WTC11 (cell line): ENCODE data around the gene ST6GAL1. TPM values are rescaled to one million over a fixed set of nuclear protein-coding genes. Genes with fewer than 3 reads are reported as not detected.
A peak's percentile ranks its signal among the peaks of the same experiment; 100 is the strongest.

Experiments
- ATAC-seq: fragments of 200-7000 bp; cut with Tn5 transposase; 2 replicates; pipeline ENCODE4 v1.10.0; 2021; ENCODE audit warnings: mild to moderate bottlenecking, moderate library complexity
- CTCF ChIA-PET: fragments of 300-600 bp; sonication (Branson Sonifier 250); formaldehyde crosslinking; loops from one replicate; lab custom pipeline; 2021; ENCODE audit warnings: antibody characterized with exemption; lab: Charles Lee
- POLR2A ChIA-PET: fragments of 350-600 bp; sonication (Branson Sonifier 250); formaldehyde crosslinking; loops from one replicate; lab custom pipeline; 2021; ENCODE audit warnings: antibody characterized with exemption; lab: Charles Lee
- DNase-seq: peaks from one replicate; pipeline ENCODE4 v3.0.0; 2021; ENCODE audit warnings: low spot score
- H3K27ac Mint-ChIP-seq: 2 replicates; pipeline ENCODE4 v1.8.0; 2021; ENCODE audit warnings: mixed read lengths
- H3K27me3 Mint-ChIP-seq: 2 replicates; pipeline ENCODE4 v1.8.0; 2021; ENCODE audit warnings: low read depth, mild to moderate bottlenecking, moderate library complexity, mixed read lengths
- H3K36me3 Mint-ChIP-seq: 2 replicates; pipeline ENCODE4 v1.8.0; 2021; ENCODE audit warnings: mixed read lengths
- H3K4me1 Mint-ChIP-seq: 2 replicates; pipeline ENCODE4 v1.8.0; 2022; ENCODE audit warnings: mixed read lengths
- H3K4me3 Mint-ChIP-seq: 2 replicates; pipeline ENCODE4 v1.8.0; 2021; ENCODE audit warnings: mild to moderate bottlenecking, moderate library complexity, mixed read lengths
- H3K9me3 Mint-ChIP-seq: 2 replicates; pipeline ENCODE4 v1.8.0; 2021; ENCODE audit warnings: mixed read lengths
- CREB1 ChIP-seq: sonication (generic); formaldehyde crosslinking; IDR thresholded peaks from 2 replicates; pipeline ENCODE4 v1.8.0; 2023; ENCODE audit warnings: mild to moderate bottlenecking, missing genetic modification reagents
- CREM ChIP-seq: sonication (generic); formaldehyde crosslinking; IDR thresholded peaks from 2 replicates; pipeline ENCODE4 v1.8.1; 2022; ENCODE audit warnings: mild to moderate bottlenecking, missing genetic modification reagents, moderate library complexity
- CTCF ChIP-seq: fragments of 200-600 bp; IDR thresholded peaks from 2 replicates; pipeline ENCODE4 v1.8.0; 2022; ENCODE audit warnings: antibody characterized with exemption
- ESRRA ChIP-seq: sonication (generic); formaldehyde crosslinking; IDR thresholded peaks from 2 replicates; pipeline ENCODE4 v1.8.1; 2022; ENCODE audit warnings: mild to moderate bottlenecking, missing genetic modification reagents, borderline replicate concordance
- GRHL2 ChIP-seq: fragments of 250-450 bp; sonication (Bioruptor Pico); IDR thresholded peaks from 2 replicates; pipeline ENCODE4 v1.8.0; 2022; ENCODE audit warnings: mild to moderate bottlenecking, moderate library complexity; ENCODE audit not compliant: insufficient replicate concordance, severe bottlenecking
- JAZF1 ChIP-seq: fragments of 250-450 bp; sonication (Bioruptor Pico); IDR thresholded peaks from 2 replicates; pipeline ENCODE4 v1.9.0; 2021; ENCODE audit warnings: moderate library complexity, mild to moderate bottlenecking, inconsistent platforms
- JUN ChIP-seq: sonication (generic); formaldehyde crosslinking; IDR thresholded peaks from 2 replicates; pipeline ENCODE4 v1.8.0; 2023; ENCODE audit warnings: mild to moderate bottlenecking, missing genetic modification reagents
- KAT7 ChIP-seq: sonication (generic); formaldehyde crosslinking; IDR thresholded peaks from 2 replicates; pipeline ENCODE4 v1.8.1; 2023; ENCODE audit warnings: missing genetic modification reagents, mild to moderate bottlenecking, borderline replicate concordance
- MXD4 ChIP-seq: fragments of 250-450 bp; sonication (Bioruptor Pico); IDR thresholded peaks from 2 replicates; pipeline ENCODE4 v1.8.0; 2021; ENCODE audit warnings: mild to moderate bottlenecking, moderate library complexity, borderline replicate concordance
- NFATC4 ChIP-seq: fragments of 250-450 bp; sonication (Bioruptor Pico); IDR thresholded peaks from 2 replicates; pipeline ENCODE4 v1.9.0; 2021; ENCODE audit warnings: mild to moderate bottlenecking
- NR2C2 ChIP-seq: sonication (generic); formaldehyde crosslinking; IDR thresholded peaks from 2 replicates; pipeline ENCODE4 v1.8.0; 2022; ENCODE audit warnings: mild to moderate bottlenecking, missing genetic modification reagents
- SMAD3 ChIP-seq: sonication (generic); formaldehyde crosslinking; IDR thresholded peaks from 2 replicates; pipeline ENCODE4 v1.8.0; 2022; ENCODE audit warnings: missing genetic modification reagents, mild to moderate bottlenecking, borderline replicate concordance
- ZNF232 ChIP-seq: sonication (generic); formaldehyde crosslinking; IDR thresholded peaks from 2 replicates; pipeline ENCODE4 v1.8.0; 2022; ENCODE audit warnings: mild to moderate bottlenecking, missing genetic modification reagents
- ZNF281 ChIP-seq: sonication (generic); formaldehyde crosslinking; IDR thresholded peaks from 2 replicates; pipeline ENCODE4 v1.8.0; 2023; ENCODE audit warnings: mild to moderate bottlenecking, missing genetic modification reagents
- ZNF423 ChIP-seq: fragments of 250-450 bp; sonication (Bioruptor Pico); IDR thresholded peaks from 2 replicates; pipeline ENCODE4 v2.1.2; 2022; ENCODE audit warnings: mild to moderate bottlenecking, moderate library complexity
- total RNA-seq: library from RNA; stranded (reverse); gene quantifications from 3 replicates; pipeline ENCODE4 v1.2.3, GENCODE V29; 2021
- TF ChIP-seq, protein P1 (sequence below): fragments of 250-450 bp; sonication (Bioruptor Pico); IDR thresholded peaks from 2 replicates; pipeline ENCODE4 v1.9.0; 2021; ENCODE audit warnings: moderate library complexity, mild to moderate bottlenecking, inconsistent platforms, borderline replicate concordance
- TF ChIP-seq, protein P2 (sequence below): sonication (generic); formaldehyde crosslinking; IDR thresholded peaks from 2 replicates; pipeline ENCODE4 v1.8.1; 2023; ENCODE audit warnings: mild to moderate bottlenecking, missing genetic modification reagents, moderate library complexity
- TF ChIP-seq, protein P3 (sequence below): fragments of 250-450 bp; sonication (Bioruptor Pico); IDR thresholded peaks from 2 replicates; pipeline ENCODE4 v1.9.0; 2021; ENCODE audit warnings: mild to moderate bottlenecking
- TF ChIP-seq, protein P4 (sequence below): sonication (generic); formaldehyde crosslinking; IDR thresholded peaks from 2 replicates; pipeline ENCODE4 v1.8.1; 2022; ENCODE audit warnings: mild to moderate bottlenecking, moderate library complexity, missing genetic modification reagents
- TF ChIP-seq, protein P5 (sequence below): sonication (generic); formaldehyde crosslinking; IDR thresholded peaks from 2 replicates; pipeline ENCODE4 v1.8.1; 2022; ENCODE audit warnings: missing genetic modification reagents, borderline replicate concordance
- TF ChIP-seq, protein P6 (sequence below): sonication (generic); formaldehyde crosslinking; IDR thresholded peaks from 2 replicates; pipeline ENCODE4 v1.8.1; 2022; ENCODE audit warnings: mild to moderate bottlenecking, missing genetic modification reagents, moderate library complexity, borderline replicate concordance
- TF ChIP-seq, protein P7 (sequence below): sonication (generic); formaldehyde crosslinking; IDR thresholded peaks from 2 replicates; pipeline ENCODE4 v1.8.1; 2023; ENCODE audit warnings: mild to moderate bottlenecking, missing genetic modification reagents

ST6GAL1 gene
- total RNA-seq, 1 experiment from 2014 or later = 87.5 TPM

DNA sequence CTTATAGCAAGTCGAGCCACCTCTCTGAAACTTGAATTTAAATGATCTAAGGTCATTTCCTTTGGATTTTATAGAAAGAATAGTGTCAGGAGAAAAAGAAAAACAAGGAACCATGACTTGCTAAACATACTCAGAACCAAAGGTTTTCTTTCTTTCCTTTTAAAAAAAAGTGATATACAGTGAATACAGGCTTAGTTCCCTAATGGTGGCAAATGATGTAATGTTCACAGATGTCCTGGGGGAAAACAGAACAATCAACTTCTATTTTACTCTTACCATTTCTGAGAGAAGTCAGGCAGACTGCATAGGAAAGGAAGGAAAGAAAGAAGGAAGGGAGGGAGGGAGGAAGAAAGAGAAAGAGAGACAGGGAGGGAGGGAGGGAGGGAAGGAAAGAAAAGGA is 56.5 kb downstream of the ST6GAL1 start (continued):
- TF ChIP-seq CTCF = no peak
- no peak for TF ChIP-seq CREM (CRISPR knock-in tag)
- no peak for TF ChIP-seq NFATC4 (CRISPR knock-in tag)

GRCh38 chr3:186988806-186989205 is 58.5 kb downstream of the ST6GAL1 start:
- peaks cover 39% of the 10 kb centered on the region for H3K36me3 Mint-ChIP-seq
- ChIA-PET CTCF (interaction anchor here (0.9 to 1.8 kb wide), 3 partner anchors 10 to 139 kb away, joined by 3 to 6 read pairs (median 4); no protein-coding TSS in a partner anchor), POLR2A (no interaction called here)
- no peaks in the 10 kb centered on the region for H3K9me3 Mint-ChIP-seq
- H3K27me3 Mint-ChIP-seq = no peaks in the 10 kb centered on the region
- ATAC-seq (no peak), DNase-seq (no peak)
- 0 out of 2 replicates have a peak overlapping the region, but pooled peaks have one; percentile 50 for H3K27ac Mint-ChIP-seq
- H3K4me3 Mint-ChIP-seq = no peak overlapping the region
- H3K4me1 Mint-ChIP-seq = peaks cover 62% of the 10 kb centered on the region
- TF ChIP-seq CREB1 (no peak), ESRRA (CRISPR knock-in tag) (no peak), ZNF281 (CRISPR knock-in tag) (no peak), KAT7 (CRISPR knock-in tag) (no peak), ZNF423 (CRISPR knock-in tag) (no peak), MXD4 (CRISPR knock-in tag) (no peak), JUN (CRISPR knock-in tag) (no peak), ZNF232 (CRISPR knock-in tag) (no peak), JAZF1 (CRISPR knock-in tag) (no peak), NR2C2 (CRISPR knock-in tag) (no peak), GRHL2 (no peak), SMAD3 (no peak)
- TF ChIP-seq, protein P1, sequence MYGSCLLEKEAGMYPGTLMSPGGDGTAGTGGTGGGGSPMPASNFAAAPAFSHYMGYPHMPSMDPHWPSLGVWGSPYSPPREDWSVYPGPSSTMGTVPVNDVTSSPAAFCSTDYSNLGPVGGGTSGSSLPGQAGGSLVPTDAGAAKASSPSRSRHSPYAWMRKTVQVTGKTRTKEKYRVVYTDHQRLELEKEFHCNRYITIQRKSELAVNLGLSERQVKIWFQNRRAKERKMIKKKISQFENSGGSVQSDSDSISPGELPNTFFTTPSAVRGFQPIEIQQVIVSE = no peak
- TF ChIP-seq, protein P2, sequence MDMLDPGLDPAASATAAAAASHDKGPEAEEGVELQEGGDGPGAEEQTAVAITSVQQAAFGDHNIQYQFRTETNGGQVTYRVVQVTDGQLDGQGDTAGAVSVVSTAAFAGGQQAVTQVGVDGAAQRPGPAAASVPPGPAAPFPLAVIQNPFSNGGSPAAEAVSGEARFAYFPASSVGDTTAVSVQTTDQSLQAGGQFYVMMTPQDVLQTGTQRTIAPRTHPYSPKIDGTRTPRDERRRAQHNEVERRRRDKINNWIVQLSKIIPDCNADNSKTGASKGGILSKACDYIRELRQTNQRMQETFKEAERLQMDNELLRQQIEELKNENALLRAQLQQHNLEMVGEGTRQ = no peak
- TF ChIP-seq, protein P3, sequence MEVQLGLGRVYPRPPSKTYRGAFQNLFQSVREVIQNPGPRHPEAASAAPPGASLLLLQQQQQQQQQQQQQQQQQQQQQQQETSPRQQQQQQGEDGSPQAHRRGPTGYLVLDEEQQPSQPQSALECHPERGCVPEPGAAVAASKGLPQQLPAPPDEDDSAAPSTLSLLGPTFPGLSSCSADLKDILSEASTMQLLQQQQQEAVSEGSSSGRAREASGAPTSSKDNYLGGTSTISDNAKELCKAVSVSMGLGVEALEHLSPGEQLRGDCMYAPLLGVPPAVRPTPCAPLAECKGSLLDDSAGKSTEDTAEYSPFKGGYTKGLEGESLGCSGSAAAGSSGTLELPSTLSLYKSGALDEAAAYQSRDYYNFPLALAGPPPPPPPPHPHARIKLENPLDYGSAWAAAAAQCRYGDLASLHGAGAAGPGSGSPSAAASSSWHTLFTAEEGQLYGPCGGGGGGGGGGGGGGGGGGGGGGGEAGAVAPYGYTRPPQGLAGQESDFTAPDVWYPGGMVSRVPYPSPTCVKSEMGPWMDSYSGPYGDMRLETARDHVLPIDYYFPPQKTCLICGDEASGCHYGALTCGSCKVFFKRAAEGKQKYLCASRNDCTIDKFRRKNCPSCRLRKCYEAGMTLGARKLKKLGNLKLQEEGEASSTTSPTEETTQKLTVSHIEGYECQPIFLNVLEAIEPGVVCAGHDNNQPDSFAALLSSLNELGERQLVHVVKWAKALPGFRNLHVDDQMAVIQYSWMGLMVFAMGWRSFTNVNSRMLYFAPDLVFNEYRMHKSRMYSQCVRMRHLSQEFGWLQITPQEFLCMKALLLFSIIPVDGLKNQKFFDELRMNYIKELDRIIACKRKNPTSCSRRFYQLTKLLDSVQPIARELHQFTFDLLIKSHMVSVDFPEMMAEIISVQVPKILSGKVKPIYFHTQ (CRISPR knock-in tag) = no peak
- TF ChIP-seq, protein P4, sequence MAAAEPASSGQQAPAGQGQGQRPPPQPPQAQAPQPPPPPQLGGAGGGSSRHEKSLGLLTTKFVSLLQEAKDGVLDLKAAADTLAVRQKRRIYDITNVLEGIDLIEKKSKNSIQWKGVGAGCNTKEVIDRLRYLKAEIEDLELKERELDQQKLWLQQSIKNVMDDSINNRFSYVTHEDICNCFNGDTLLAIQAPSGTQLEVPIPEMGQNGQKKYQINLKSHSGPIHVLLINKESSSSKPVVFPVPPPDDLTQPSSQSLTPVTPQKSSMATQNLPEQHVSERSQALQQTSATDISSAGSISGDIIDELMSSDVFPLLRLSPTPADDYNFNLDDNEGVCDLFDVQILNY (CRISPR knock-in tag) = no peak
- TF ChIP-seq, protein P5, sequence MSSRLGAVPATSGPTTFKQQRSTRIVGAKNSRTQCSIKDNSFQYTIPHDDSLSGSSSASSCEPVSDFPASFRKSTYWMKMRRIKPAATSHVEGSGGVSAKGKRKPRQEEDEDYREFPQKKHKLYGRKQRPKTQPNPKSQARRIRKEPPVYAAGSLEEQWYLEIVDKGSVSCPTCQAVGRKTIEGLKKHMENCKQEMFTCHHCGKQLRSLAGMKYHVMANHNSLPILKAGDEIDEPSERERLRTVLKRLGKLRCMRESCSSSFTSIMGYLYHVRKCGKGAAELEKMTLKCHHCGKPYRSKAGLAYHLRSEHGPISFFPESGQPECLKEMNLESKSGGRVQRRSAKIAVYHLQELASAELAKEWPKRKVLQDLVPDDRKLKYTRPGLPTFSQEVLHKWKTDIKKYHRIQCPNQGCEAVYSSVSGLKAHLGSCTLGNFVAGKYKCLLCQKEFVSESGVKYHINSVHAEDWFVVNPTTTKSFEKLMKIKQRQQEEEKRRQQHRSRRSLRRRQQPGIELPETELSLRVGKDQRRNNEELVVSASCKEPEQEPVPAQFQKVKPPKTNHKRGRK (CRISPR knock-in tag) = no peak
- TF ChIP-seq, protein P6, sequence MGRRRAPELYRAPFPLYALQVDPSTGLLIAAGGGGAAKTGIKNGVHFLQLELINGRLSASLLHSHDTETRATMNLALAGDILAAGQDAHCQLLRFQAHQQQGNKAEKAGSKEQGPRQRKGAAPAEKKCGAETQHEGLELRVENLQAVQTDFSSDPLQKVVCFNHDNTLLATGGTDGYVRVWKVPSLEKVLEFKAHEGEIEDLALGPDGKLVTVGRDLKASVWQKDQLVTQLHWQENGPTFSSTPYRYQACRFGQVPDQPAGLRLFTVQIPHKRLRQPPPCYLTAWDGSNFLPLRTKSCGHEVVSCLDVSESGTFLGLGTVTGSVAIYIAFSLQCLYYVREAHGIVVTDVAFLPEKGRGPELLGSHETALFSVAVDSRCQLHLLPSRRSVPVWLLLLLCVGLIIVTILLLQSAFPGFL = no peak
- TF ChIP-seq, protein P7, sequence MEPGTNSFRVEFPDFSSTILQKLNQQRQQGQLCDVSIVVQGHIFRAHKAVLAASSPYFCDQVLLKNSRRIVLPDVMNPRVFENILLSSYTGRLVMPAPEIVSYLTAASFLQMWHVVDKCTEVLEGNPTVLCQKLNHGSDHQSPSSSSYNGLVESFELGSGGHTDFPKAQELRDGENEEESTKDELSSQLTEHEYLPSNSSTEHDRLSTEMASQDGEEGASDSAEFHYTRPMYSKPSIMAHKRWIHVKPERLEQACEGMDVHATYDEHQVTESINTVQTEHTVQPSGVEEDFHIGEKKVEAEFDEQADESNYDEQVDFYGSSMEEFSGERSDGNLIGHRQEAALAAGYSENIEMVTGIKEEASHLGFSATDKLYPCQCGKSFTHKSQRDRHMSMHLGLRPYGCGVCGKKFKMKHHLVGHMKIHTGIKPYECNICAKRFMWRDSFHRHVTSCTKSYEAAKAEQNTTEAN (CRISPR knock-in tag) = no peak
- TF ChIP-seq, all 79 proteins: peak for 0
